ENCODE data around the gene GAL3ST3.
A peak's percentile ranks its signal among the peaks of the same experiment; 100 is the strongest.
"Not testable (repeated sequence)": the region's sequence is repeated elsewhere in the genome, so short reads cannot be mapped to it uniquely, and the experiment has no call there.

GAL3ST3 gene, protein sequence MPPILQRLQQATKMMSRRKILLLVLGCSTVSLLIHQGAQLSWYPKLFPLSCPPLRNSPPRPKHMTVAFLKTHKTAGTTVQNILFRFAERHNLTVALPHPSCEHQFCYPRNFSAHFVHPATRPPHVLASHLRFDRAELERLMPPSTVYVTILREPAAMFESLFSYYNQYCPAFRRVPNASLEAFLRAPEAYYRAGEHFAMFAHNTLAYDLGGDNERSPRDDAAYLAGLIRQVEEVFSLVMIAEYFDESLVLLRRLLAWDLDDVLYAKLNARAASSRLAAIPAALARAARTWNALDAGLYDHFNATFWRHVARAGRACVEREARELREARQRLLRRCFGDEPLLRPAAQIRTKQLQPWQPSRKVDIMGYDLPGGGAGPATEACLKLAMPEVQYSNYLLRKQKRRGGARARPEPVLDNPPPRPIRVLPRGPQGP

DNA sequence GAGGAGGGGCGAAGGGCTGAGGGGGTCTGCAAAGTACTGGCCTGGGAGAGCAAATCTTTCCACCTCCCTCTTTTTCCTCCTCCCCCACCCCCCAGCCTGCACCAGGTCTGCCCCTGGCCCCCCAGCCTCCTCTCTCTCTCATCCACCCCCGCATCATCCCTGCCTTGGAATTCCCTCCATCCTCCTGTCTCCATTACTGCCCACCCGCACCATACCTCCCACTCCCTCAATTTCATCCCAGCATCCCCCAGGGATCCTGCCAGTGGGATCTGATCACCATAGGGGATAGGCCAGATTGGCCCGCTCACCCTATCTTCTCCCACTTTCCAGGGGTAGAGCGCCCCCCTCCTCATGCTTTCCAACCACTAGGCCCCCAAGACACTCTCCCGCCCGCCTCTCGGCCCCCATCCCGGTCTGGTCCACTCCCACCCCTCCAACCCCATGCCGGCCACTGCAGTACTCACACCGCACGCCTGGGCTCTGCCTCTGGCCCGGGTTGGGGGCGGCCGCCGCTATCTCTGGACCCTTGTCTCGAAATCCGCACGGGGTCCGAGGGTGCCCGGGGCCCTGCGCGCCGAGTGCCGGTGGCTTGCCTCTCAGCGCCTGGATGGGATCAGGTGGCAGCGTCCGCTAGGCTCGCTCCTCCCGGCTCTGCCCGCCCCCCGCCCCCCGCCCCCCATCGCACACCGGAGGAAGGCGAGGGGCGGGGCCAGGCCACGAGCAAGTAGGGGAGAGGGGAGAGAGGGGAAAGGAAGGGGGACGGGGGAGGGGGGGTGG is at the start of gene GAL3ST3:
TSS of gene GAL3ST3 (minus strand) at position 615 of the 777 bp plus-strand sequence. CDS start 3,746 bp downstream, outside the sequence.
- DNase-seq (ENCODE audit: low read depth), result no peak

DNA sequence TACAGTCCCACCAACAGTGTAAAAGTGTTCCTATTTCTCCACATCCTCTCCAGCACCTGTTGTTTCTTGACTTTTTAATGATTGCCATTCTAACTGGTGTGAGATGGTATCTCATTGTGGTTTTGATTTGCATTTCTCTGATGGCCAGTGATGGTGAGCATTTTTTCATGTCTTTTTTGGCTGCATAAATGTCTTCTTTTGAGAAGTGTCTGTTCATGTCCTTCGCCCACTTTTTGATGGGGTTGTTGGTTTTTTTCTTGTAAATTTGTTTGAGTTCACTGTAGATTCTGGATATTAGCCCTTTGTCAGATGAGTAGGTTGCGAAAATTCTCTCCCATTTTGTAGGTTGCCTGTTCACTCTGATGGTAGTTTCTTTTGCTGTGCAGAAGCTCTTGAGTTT is 43.2 kb upstream of the GAL3ST3 start:
- not testable (repeated sequence) for DNase-seq (ENCODE audit: low read depth)

DNA sequence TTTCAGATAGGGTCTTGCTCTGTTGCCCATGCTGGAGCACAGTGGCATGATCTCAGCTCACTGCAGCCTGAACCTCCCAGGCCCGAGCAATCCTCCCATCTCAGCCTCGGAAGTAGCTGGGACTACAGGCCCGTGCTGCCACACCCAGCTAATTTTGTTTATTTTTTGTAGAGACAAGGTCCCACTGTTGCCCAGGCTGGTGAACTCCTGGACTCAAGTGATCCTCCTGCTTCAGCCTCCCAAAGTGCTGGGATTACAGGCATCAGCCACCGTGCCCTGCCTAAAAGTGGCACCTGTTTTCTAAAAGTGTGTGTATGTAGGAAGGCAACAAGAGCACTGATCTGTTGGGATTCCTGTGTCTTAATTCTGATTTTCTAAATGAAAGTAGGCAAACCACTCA is 41.3 kb upstream of the GAL3ST3 start:
- DNase-seq (ENCODE audit: low read depth), result no peak

DNA sequence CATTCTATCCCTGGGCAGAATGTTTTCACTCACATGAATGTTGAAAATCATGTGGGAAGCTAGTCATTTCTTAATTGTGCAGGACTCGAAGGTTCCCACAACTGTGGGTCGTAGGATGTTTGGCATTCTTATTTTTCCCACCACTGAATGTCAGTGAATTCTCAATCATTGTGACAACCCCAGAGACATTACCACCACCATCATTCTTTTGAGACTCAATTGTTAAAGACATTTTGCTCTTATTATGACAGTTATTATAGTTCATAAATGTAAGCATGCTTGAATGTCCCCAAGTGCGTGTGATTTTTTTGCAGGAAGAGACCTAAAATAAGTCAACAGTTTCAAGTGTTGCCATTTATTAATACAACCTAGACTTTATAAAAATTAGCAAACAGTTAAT is 40.1 kb upstream of the GAL3ST3 start:
- DNase-seq (ENCODE audit: low read depth), result no peak

DNA sequence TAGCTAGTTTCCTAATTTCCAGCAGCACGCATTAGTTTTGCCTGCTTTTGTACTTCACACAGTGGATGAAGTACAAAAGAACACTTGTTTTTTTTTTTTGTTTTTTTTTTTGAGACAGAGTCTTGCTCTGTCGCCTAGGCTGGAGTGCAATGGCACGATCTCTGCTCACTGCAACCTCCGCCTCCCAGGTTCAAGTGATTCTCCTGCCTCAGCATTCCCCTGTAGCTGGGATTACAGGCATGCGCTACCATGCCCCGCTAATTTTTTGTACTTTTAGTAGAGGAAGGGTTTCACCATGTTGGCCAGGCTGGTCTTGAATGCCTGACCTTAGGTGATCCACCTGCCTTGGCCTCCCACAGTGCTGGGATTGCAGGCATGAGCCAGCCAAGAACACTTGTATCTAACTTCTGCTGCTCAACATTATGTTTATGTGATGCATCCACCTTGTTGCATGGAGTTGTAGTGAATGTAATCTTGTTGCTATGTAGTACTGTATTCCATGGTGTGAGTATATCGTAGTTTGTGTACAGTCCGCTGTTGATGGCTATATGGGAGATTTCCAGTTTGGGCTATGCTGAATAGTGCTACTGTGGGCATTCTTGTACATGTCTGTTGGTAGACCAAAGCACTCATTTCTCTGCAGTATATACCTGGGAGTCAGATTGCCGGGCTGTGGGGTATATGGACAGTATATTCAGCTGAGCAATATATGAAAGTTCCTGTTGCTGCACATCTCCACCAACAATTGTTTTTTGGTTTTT is 38.4 kb upstream of the GAL3ST3 start:
- no peak for DNase-seq (ENCODE audit: low read depth)

DNA sequence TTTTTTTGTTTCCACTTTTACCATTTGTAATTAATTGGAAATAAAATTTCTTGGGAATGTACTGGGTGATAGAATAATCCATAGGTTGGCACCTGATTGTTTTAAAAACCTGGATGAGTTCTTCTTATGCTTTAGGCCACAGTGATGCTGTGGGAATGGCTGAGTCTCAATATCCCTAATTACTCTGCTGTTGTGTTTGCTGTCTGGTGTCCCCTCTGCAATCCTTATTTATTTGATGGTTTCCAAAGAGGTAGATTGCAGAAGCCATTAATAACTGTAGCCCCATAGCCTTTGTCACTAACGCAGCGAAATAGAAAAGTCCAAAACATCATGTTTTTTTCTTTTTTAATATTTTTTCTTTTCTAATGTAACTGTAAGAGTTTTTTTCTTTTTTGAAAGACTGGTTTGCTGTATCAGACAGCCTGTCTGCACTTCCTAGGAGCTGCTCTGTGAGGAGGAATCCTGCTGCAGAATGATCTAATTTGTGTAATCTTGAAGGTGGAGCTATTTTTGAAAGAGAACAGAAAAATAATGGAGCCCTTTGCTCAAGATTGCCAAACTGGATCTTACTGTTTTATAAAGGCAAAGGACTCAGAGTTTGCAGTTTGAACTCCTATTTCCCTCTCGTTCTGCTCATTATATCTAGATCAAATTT is 36.0 kb upstream of the GAL3ST3 start:
- no peak for DNase-seq (ENCODE audit: low read depth)

DNA sequence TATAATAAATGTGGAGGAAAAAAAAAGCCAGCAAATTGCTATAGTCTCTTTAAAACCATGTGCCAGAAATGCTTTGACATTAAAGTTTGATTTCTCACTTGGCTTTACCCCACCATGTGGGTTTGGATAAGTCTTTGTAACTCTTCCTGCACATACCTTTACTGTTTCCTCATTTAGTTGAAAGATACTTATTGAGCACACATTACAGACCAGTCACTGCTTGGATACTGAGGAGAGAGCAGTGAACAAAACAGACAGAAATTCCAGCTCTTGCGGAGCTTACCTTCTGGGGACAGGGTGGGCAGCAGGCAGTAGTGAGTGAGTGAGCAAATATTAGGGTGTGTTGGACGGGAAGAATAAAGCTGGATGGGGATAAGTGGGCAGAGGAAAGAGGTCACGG is 34.8 kb upstream of the GAL3ST3 start:
- DNase-seq (ENCODE audit: low read depth), result no peak

DNA sequence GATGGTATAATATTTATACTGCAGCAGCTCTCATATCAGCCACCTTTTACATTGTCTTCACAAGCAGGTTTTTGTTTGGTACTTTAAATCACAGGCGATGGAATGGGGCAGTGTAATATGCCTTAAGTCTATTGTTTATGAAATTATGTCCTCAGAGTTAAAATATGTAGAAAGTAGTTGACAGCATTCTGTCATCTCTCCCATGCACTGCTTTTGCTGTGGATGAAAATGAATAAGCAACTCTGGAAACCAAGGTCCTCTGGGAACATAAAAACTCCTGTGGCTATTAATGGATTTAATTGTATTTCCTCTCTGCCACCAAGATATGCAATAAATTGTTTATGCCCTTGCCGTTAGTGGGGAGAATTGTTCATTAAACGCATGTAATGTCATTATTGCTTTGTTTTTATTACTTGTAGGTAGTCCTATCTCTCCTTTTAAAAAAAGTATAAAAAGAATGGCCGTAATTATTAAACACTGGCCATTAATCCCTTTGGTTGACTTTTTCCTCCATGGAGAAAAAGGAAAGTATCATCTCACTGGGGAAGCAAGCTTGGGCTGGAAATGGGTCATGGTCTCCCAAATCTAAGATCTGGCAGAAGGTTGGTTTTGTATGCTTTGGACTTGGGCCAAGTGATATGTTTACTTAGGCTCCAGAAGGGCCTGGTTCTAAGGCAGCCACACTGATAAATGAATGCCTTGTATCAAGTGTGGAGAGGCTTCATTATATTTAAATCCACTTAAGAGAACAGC is 34.2 kb upstream of the GAL3ST3 start:
- DNase-seq (ENCODE audit: low read depth), result no peak

DNA sequence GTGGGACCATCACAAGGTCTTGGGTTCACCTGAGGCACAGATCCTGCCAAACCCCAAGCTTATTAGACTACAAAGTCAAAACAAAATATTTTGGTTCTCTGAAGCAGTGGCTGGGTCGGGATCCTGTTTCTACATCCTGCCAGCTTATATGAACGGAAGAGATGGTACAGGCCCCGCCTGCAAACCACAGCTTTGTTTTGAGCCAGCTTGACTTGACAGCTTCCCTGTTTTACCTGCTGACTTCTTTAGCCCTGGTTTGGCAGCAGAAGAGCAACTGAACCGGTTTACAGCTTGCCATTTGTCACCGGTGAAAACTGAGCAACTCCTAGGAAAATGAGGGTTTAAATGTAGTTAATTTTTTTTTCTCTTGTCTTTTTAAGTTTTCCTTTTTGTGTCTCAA is 32.5 kb upstream of the GAL3ST3 start:
- DNase-seq (ENCODE audit: low read depth), result peak; percentile 54

DNA sequence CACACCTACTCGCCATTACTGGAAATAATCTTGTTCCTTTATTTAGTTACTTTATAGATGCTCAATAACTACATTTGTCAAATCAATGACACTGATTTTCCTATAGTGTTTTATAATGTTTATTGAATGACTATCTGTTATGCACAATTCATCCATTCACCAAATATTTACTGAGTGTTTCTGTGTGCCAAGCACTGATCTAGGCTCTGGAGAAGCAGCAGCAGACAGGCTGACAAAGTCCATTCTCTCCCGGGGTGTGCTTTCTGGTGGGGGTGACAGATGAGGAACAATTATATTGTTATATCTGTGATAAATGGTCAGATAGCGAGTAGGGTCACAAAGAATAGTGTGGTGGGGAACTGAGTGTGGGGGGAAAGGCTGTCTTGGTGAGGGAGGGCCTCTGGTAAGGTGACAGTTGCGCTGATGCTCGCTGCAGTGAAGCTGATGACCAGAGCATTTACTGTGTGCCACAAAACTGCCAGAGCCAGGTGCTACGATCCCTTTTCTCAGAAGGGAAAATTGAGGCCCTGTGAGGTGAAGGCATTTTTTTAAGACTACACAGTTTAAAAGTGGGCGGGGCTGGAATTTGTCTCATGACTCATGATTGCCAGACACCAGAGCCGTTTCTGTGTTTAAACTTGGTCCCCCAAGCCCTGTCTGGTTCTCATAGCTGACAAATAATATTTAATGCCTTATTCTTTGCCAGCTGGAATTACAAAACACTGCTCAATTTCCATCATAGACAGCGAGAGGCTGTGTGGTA is 31.3 kb upstream of the GAL3ST3 start:
- peak; percentile 64 for DNase-seq (ENCODE audit: low read depth)

DNA sequence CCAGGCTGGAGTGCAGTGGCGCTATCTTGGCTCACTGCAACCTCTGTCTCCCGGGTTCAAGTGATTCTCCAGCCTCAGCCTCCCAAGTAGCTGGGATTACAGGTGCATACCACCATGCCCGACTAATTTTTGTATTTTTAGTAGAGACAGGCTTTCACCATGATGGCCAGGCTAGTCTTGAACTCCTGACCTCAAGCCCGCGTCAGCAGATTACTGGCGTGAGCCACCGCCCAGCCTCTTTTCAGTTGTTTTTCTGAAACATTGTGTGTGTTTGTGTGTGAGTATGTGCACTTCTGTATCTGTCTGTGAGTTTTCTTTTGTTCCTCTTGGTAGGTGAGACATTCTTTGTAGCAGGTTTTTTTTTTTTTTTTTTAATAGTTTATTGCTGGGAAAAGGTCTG is 30.0 kb upstream of the GAL3ST3 start:
- DNase-seq (ENCODE audit: low read depth), result not testable (repeated sequence)

DNA sequence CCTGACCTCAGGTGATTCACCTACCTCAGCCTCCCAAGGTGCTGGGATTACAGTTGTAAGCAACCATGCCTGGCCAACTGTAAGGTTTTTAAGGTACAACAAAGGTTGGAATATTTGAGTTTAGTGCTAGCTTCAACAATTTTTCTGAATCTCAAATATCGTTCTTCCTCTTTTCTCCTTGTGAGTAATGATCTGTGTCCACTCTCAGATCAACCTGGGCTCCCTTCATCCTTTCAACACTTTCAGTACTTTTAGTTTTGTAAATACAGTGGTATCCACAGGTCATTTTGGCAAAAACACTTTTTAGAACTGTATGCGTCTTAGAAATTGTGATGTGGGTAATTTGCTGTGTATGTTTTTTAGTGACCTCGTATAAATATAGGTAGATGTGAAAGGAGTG is 29.0 kb upstream of the GAL3ST3 start:
- DNase-seq (ENCODE audit: low read depth), result no peak

DNA sequence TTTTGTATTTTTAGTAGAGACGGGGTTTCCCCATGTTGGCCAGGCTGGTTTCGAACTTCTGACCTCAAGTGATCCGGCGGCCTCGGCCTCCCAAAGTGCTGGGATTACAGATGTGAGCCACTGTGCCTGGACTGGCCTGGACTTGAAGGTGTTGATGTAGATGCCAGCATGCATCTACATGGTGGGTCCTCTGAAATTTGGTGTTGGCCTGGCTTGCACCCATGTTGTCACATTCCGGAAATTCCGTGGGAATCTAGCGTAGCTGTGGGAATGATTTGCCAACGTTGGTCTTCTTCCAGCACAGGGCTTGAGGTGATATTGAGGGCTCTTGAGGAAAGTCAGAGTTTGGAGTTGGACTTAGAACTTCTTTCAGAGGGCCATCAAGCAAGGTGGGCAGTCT is 27.6 kb upstream of the GAL3ST3 start:
- no peak for DNase-seq (ENCODE audit: low read depth)

DNA sequence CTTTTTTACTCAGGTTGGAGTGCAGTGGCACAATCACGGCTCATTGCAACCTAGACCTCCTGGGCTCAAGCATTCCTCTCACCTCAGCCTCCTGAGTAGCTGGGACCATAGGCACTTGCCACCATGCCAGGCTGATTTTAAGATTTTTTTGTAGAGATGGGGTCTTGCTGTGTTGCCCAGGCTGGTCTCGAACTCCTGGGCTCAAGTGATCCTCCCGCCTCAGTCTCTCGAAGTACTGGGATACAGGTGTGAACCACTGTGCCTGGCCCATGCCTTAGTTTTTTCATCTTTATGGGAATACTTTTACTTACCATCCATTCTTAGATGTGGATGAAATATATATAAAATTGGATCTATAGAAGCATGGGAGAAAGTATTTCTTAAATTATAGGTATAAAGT is 26.3 kb upstream of the GAL3ST3 start:
- no peak for DNase-seq (ENCODE audit: low read depth)

DNA sequence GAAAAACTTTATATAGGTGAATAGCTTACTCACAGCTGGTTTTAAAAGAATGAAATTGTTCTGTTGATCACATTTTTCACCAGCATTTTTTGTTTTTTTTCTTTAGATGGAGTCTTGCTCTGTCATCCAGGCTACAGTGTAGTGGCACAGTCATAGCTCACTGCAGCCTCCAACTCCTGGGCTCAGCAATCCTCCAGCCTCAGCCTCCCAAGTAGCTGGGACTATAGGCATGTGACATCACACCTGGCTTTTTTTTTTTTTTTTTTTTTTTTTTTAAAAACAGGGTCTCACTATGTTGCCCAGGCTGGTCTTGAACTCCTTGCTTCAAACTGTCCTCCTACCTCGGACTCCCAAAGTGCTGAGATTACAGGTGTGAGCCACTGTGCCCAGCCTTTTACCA is 24.7 kb upstream of the GAL3ST3 start:
- DNase-seq (ENCODE audit: low read depth), result no peak

DNA sequence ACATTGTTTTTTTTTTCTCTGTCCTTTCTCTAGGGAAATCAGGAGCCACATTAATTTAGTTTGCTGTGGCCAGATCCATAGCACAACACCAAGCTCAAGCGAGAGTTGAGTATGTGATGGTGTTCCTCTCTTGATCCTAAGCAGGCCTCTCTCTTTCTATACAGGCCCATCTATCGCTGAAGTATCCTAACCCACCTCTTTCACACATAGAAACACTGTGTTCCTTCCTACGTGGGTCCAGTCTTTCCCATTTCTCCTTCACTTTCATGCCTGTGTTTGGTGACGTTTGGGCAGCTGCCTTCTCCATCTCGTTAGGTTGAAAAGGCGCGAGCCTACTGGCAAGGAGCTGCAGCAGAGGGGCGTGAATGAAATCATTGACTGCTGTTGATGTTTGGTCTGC is 23.6 kb upstream of the GAL3ST3 start:
- DNase-seq (ENCODE audit: low read depth), result no peak

DNA sequence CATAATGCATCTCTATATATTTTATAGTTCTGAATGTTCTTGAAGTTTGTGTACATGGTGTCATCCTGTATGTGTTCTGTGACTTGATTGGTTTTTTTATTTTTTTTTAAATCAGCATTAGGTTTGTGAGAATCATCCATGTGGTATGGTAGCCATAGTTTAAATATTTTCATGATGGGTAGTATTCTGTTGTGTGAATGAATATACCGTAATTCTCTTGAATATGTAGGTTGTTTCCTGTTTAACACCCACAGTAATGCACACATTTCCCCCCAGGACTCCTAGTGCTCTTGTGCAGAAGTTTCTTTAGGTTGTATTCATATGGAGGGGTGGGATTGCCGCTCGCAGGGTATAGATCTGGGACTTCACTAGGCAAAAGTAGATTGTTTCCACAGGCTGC is 23.1 kb upstream of the GAL3ST3 start:
- no peak for DNase-seq (ENCODE audit: low read depth)

DNA sequence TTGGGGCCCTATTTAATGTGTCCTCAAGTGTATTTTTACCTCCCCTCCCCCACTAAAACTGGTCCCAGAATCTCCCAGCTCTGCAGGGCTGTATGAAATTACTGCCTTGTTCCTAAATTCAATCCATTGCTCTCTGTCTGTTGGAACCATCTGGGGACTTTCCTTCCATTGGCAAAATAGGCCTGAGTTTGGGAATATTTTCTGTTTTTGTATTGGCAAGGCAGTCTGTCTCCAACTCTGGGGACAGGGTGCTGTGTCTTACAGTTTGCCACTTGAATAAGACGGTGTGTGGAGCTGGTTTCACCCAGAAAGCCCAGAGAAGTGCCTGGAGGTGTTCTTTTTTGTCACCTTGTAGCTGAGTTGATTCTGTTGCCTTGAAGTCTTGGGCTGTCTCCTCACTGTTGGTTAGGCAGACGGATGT is 22.4 kb upstream of the GAL3ST3 start:
- DNase-seq (ENCODE audit: low read depth), result no peak

DNA sequence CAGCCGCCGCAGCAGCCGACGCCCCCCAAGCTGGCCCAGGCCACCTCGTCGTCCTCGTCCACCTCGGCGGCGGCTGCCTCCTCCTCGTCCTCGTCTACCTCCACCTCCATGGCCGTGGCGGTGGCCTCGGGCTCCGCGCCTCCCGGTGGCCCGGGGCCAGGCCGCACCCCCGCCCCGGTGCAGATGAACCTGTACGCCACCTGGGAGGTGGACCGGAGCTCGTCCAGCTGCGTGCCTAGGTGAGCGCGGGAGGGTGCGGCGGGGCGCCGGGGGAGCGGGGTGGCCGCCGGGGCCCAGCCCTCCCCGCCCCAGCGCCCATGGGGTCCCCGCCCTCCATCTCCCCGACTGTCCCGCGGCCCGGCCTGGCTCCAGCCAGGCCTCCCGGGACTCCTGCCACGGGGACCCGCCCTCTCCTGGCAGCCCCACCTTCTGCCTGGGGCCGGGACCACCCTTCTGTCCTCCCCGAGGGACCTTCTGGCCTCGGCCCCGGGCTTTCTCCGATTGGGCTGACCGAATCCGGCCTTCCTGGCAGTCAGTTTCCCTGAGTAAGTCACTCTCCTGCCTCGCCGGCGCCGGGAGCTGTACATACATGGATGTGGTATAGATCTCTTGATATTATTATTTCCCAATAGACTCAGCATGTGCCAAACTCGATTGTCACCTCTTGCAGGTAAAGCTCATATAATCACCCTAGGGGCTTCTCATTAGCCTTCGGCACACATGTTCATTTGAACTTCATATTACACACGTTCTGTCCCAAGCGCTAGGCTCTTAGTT is 21.8 kb upstream of the GAL3ST3 start:
- DNase-seq (ENCODE audit: low read depth), result no peak
